H1 (cell line): ENCODE data around the gene HOXB8. TPM values are rescaled to one million over a fixed set of nuclear protein-coding genes. Genes with fewer than 3 reads are reported as not detected.

Experiments used
- CTCF ChIA-PET: fragments of 300-600 bp; sonication (Branson Sonifier 250); formaldehyde crosslinking; loops from one replicate; lab custom pipeline; 2021; ENCODE audit not compliant: partially characterized antibody; lab: Charles Lee
- POLR2A ChIA-PET: fragments of 300-600 bp; sonication (Branson Sonifier 250); formaldehyde crosslinking; loops from one replicate; lab custom pipeline; 2021; ENCODE audit warnings: inconsistent platforms; ENCODE audit not compliant: partially characterized antibody; lab: Charles Lee
- DNase-seq, 2 experiments: peaks; one replicate each; pipeline versions ENCODE4 v3.0.0 to v3.0.0-alpha.2; 2010 to 2022; ENCODE audit warnings: low spot score in 2 of 2, low read depth in 1 of 2, mixed read lengths in 1 of 2
- FAIRE-seq: peaks from 2 replicates; lab custom pipeline; 2011; peaks lifted over from hg19 to GRCh38; lab: Jason Lieb, UNC
- H2AFZ ChIP-seq: 2 replicates; pipeline ENCODE4 v1.8.1; 2012; ENCODE audit warnings: low read length, inconsistent platforms
- H2AK5ac ChIP-seq: 2 replicates; pipeline ENCODE4 v1.6.1; 2013; ENCODE audit warnings: low read depth, low read length
- H2BK120ac ChIP-seq: replicated peaks from 2 replicates; pipeline ENCODE3; 2013; ENCODE audit warnings: low read depth, low read length, inconsistent platforms
- H2BK12ac ChIP-seq: 2 replicates; pipeline ENCODE4 v1.6.1; 2013; ENCODE audit warnings: low read depth, low read length
- H2BK15ac ChIP-seq: 2 replicates; pipeline ENCODE4 v1.6.1; 2013; ENCODE audit warnings: low read length
- H2BK20ac ChIP-seq: 2 replicates; pipeline ENCODE4 v1.6.1; 2013; ENCODE audit warnings: low read length
- H2BK5ac ChIP-seq: 2 replicates; pipeline ENCODE4 v1.6.1; 2013; ENCODE audit warnings: low read depth, low read length
- H3K14ac ChIP-seq: 2 replicates; pipeline ENCODE4 v1.6.1; 2013; ENCODE audit warnings: inconsistent platforms; ENCODE audit not compliant: insufficient read length
- H3K18ac ChIP-seq: 2 replicates; pipeline ENCODE4 v1.6.1; 2013; ENCODE audit warnings: low read length; ENCODE audit errors: extremely low read depth
- H3K23ac ChIP-seq: 2 replicates; pipeline ENCODE4 v1.6.1; 2013; ENCODE audit warnings: inconsistent platforms; ENCODE audit not compliant: insufficient read length
- H3K23me2 ChIP-seq: 2 replicates; pipeline ENCODE4 v1.6.1; 2013; ENCODE audit warnings: low read depth, low read length
- H3K27ac ChIP-seq: 2 replicates; pipeline ENCODE4 v1.6.1; 2011; ENCODE audit warnings: low read depth, low read length, inconsistent platforms
- H3K27me3 ChIP-seq, 4 experiments: replicated peaks in 1 of 4; 1 replicate in 1 of 4; 2 replicates in 3 of 4; pipeline versions ENCODE4 v1.6.1 to v1.8.1; 2011 to 2013; ENCODE audit warnings: low read length in 3 of 4, mild to moderate bottlenecking in 3 of 4, inconsistent platforms in 2 of 4, mixed read lengths in 2 of 4, moderate library complexity in 1 of 4; ENCODE audit not compliant: control insufficient read depth in 3 of 4, insufficient read depth in 3 of 4; ENCODE audit errors: extremely low read depth in 1 of 4
- H3K36me3 ChIP-seq, 4 experiments: 2 replicates each; pipeline versions ENCODE4 v1.6.1 to v1.8.1; 2011 to 2013; ENCODE audit warnings: mild to moderate bottlenecking in 4 of 4, low read length in 3 of 4, moderate library complexity in 2 of 4, control low read depth in 1 of 4, inconsistent platforms in 1 of 4; ENCODE audit not compliant: insufficient read depth in 4 of 4, control insufficient read depth in 2 of 4
- H3K4ac ChIP-seq: replicated peaks from 2 replicates; pipeline ENCODE3; 2013; ENCODE audit warnings: low read length, low read depth, mixed read lengths, inconsistent platforms; ENCODE audit not compliant: insufficient read length
- H3K4me1 ChIP-seq, 4 experiments: replicated peaks in 1 of 4; 1 replicate in 1 of 4; 2 replicates in 3 of 4; pipeline versions ENCODE4 v1.6.1 to v1.8.1; 2011 to 2013; ENCODE audit warnings: low read length in 3 of 4, inconsistent platforms in 2 of 4, mixed read lengths in 1 of 4; ENCODE audit not compliant: insufficient read depth in 4 of 4, control insufficient read depth in 3 of 4
- H3K4me2 ChIP-seq, 2 experiments: 2 replicates each; pipeline versions ENCODE4 v1.6.1 to v1.8.1; 2011 to 2013; ENCODE audit warnings: low read depth in 2 of 2, low read length in 2 of 2, control low read depth in 1 of 2, inconsistent platforms in 1 of 2, mild to moderate bottlenecking in 1 of 2; ENCODE audit not compliant: insufficient read depth in 1 of 2
- H3K4me3 ChIP-seq, 4 experiments: fragments of 200-600, 300-600 bp in 1 of 4; sonication (generic), shearing (Covaris generic), sonication (Bioruptor Twin) in 1 of 4; 2 replicates each; pipeline versions ENCODE4 v1.5.1 to v1.8.1; 2011 to 2016; ENCODE audit warnings: low read length in 4 of 4, low read depth in 3 of 4, control low read depth in 2 of 4, inconsistent platforms in 2 of 4, mild to moderate bottlenecking in 2 of 4, mixed read lengths in 1 of 4, moderate library complexity in 1 of 4; ENCODE audit not compliant: insufficient read depth in 2 of 4; ENCODE audit errors: extremely low read depth in 1 of 4
- H3K56ac ChIP-seq: replicated peaks from 2 replicates; pipeline ENCODE3; 2013; ENCODE audit warnings: low read depth, mild to moderate bottlenecking, mixed read lengths, low read length, inconsistent platforms; ENCODE audit not compliant: insufficient read length
- H3K79me1 ChIP-seq: 2 replicates; pipeline ENCODE4 v1.6.1; 2013; ENCODE audit warnings: low read depth, low read length, control low read depth
- H3K79me2 ChIP-seq, 2 experiments: 2 replicates each; pipeline versions ENCODE4 v1.6.1 to v1.8.1; 2012 to 2013; ENCODE audit warnings: low read length in 2 of 2, mild to moderate bottlenecking in 2 of 2, inconsistent platforms in 1 of 2; ENCODE audit not compliant: insufficient read depth in 2 of 2, control insufficient read depth in 1 of 2
- H3K9ac ChIP-seq, 4 experiments: replicated peaks in 1 of 4; 1 replicate in 1 of 4; 2 replicates in 3 of 4; pipeline versions ENCODE4 v1.6.1 to v1.8.1; 2011 to 2013; ENCODE audit warnings: low read depth in 3 of 4, low read length in 3 of 4, control low read depth in 2 of 4, mild to moderate bottlenecking in 2 of 4, moderate library complexity in 2 of 4, inconsistent platforms in 1 of 4; ENCODE audit errors: extremely low read depth in 1 of 4
- H3K9me3 ChIP-seq, 2 experiments: 2 replicates each; pipeline versions ENCODE4 v1.6.1 to v1.8.1; 2012 to 2013; ENCODE audit warnings: mild to moderate bottlenecking in 2 of 2, moderate library complexity in 2 of 2, control low read depth in 1 of 2, inconsistent platforms in 1 of 2, low read depth in 1 of 2, low read length in 1 of 2, mixed read lengths in 1 of 2; ENCODE audit not compliant: insufficient read depth in 2 of 2
- H4K20me1 ChIP-seq, 2 experiments: replicated peaks in 1 of 2; 2 replicates each; pipeline versions ENCODE3 to v1.8.1; 2011 to 2013; ENCODE audit warnings: inconsistent platforms in 2 of 2, low read length in 2 of 2, mild to moderate bottlenecking in 1 of 2; ENCODE audit not compliant: insufficient read depth in 2 of 2, control insufficient read depth in 1 of 2
- H4K5ac ChIP-seq: 2 replicates; pipeline ENCODE4 v1.6.1; 2013; ENCODE audit warnings: low read length, low read depth, mixed read lengths, inconsistent platforms; ENCODE audit not compliant: insufficient read length
- H4K8ac ChIP-seq: 2 replicates; pipeline ENCODE4 v1.8.0; 2013; ENCODE audit warnings: mild to moderate bottlenecking, moderate library complexity, low read length, inconsistent platforms; ENCODE audit not compliant: insufficient read depth; ENCODE audit errors: extremely low read depth
- H4K91ac ChIP-seq: replicated peaks from 2 replicates; pipeline ENCODE3; 2013; ENCODE audit warnings: low read length, mixed read lengths, inconsistent platforms; ENCODE audit not compliant: insufficient read length
- CTBP2 ChIP-seq: IDR thresholded peaks from 2 replicates; pipeline ENCODE4 v1.7.0; 2011; ENCODE audit warnings: borderline replicate concordance, mild to moderate bottlenecking, moderate library complexity, mixed read lengths, low read length; ENCODE audit not compliant: insufficient read depth, insufficient read length
- CTCF ChIP-seq, 3 experiments: IDR thresholded peaks; 1 replicate in 2 of 3; 2 replicates in 1 of 3; pipeline versions ENCODE4 v1.5.1 to v1.6.1; 2011; ENCODE audit warnings: low read length in 3 of 3, mild to moderate bottlenecking in 3 of 3, inconsistent platforms in 2 of 3, low read depth in 1 of 3, moderate library complexity in 1 of 3; ENCODE audit not compliant: insufficient read depth in 1 of 3; ENCODE audit errors: control extremely low read depth in 1 of 3
- KDM4A ChIP-seq: IDR thresholded peaks from one replicate; pipeline ENCODE4 v1.7.1; 2012; ENCODE audit warnings: low read depth, mild to moderate bottlenecking, moderate library complexity, low read length, inconsistent platforms; ENCODE audit not compliant: severe bottlenecking
- NANOG ChIP-seq: IDR thresholded peaks from 2 replicates; pipeline ENCODE4 v1.6.1; 2011; ENCODE audit warnings: low read length, low read depth, mild to moderate bottlenecking, inconsistent platforms; ENCODE audit not compliant: insufficient read depth, poor library complexity, severe bottlenecking
- POLR2AphosphoS5 ChIP-seq: IDR thresholded peaks from 2 replicates; pipeline ENCODE4 v1.6.1; 2011; ENCODE audit warnings: low read depth, low read length
- TEAD4 ChIP-seq: IDR thresholded peaks from 2 replicates; pipeline ENCODE4 v1.6.1; 2012; ENCODE audit warnings: low read depth, low read length, inconsistent platforms, mixed read lengths
- YY1 ChIP-seq: IDR thresholded peaks from 2 replicates; pipeline ENCODE4 v1.6.1; 2011; ENCODE audit warnings: low read depth, mild to moderate bottlenecking, low read length
- WGBS, 2 experiments: shearing (Covaris generic) in 1 of 2; methylation state at CpG; one replicate each; pipeline versions ENCODE4 v1.1.6 to v1.1.7; 2013 to 2015; ENCODE audit warnings: low lambda C conversion rate in 2 of 2, mixed read lengths in 2 of 2, inconsistent platforms in 1 of 2, low coverage in 1 of 2, missing lambda C conversion rate in 1 of 2; ENCODE audit not compliant: insufficient replicate concordance in 2 of 2, insufficient coverage in 1 of 2, insufficient read length in 1 of 2; ENCODE audit errors: extremely low coverage in 1 of 2, missing lambda C conversion rate in 1 of 2; 5-methylcytosine and 5-hydroxymethylcytosine counted together
- polyA plus RNA-seq, 7 experiments: library from polyadenylated mRNA; depleted of rRNA in 3 of 7; stranded (reverse) in 5 of 7; unstranded in 2 of 7; fragments of >200 nt in 5 of 7; fragments of 200-250 nt in 2 of 7; gene quantifications; 1 replicate in 5 of 7; 2 replicates in 1 of 7; 4 replicates in 1 of 7; pipeline versions ENCODE4 v1.2.1 to v1.2.3, GENCODE V29; 2011 to 2013; ENCODE audit warnings: missing spikeins in 2 of 7, mixed read lengths in 2 of 7
- total RNA-seq: library from RNA; stranded (reverse); fragmentation: NEBNext Ultra II Directional; extraction: Animal tissue kit (Norgen Biotek cat#: 25700); gene quantifications from 2 replicates; pipeline ENCODE4 v1.2.1, GENCODE V29; 2021

Gene HOXB8
- total and polyA plus RNA-seq, 2 of the 8 experiments (the other 6 are each of a cell fraction or from before 2014, with no cell fraction given): not detected

- POLR2A ChIA-PET: interaction anchor here (1.1 to 1.6 kb wide), 3 partner anchors 9 to 19 kb away, joined by 3 to 4 read pairs (median 3); no protein-coding TSS in a partner anchor
- no peak for TF ChIP-seq POLR2AphosphoS5
- no peak for TF ChIP-seq YY1
- TF ChIP-seq CTCF (IDR thresholded peaks at IDR 0.05; ENCODE audit: control extremely low read depth in 1 of 3, insufficient read depth in 1 of 3, low read depth in 1 of 3, low read length in 3 of 3): no peak
- TF ChIP-seq TEAD4: no peak
- TF ChIP-seq CTBP2: peak; percentile 21
- TF ChIP-seq KDM4A: peak; percentile 7
- TF ChIP-seq NANOG: no peak
Observed at GRCh38 chr17:48625495-48626244, 10.6 kb upstream of the HOXB8 start.

More at GRCh38 chr17:48625495-48626244, 10.6 kb upstream of the HOXB8 start:
- WGBS, 2 experiments: 5% methylated on average over 53 of the region's 69 CpGs; no CpG with 5 or more reads in 1 of the 2 experiments
- H2BK120ac ChIP-seq: no peak overlapping the region
- H3K79me2 ChIP-seq: no peaks in the 10 kb centered on the region
- DNase-seq (peak in 1 of 2 experiments; percentile 77), FAIRE-seq (no peak)
- H3K14ac ChIP-seq: no peak overlapping the region
- peak overlapping the region in 2 of 4 experiments; percentile 19 to 52; a peak in 5 of 8 replicates for H3K4me3 ChIP-seq
- no peak overlapping the region for H3K9ac ChIP-seq
- no peak overlapping the region for H2BK20ac ChIP-seq
- H3K79me1 ChIP-seq: no peaks in the 10 kb centered on the region
- no peak overlapping the region for H3K27ac ChIP-seq
- H4K91ac ChIP-seq: no peak overlapping the region
- no peak overlapping the region for H2AK5ac ChIP-seq
- H3K27me3 ChIP-seq: peaks cover 98 to 100% (median 100%) of the 10 kb centered on the region in 4 experiments
- H4K20me1 ChIP-seq: peaks cover 37 to 52% of the 10 kb centered on the region in 2 experiments
- CTCF ChIA-PET: interaction anchor here (0.7 to 4.6 kb wide), 15 partner anchors 9 to 1332 kb away, joined by 3 to 30 read pairs (median 3); partner anchors contain the start of genes HOXB5 and HOXB8
- H2BK15ac ChIP-seq: 0 out of 2 replicates have a peak overlapping the region, but pooled peaks have one; percentile 61
- 0 out of 2 replicates have a peak overlapping the region, but pooled peaks have one; percentile 60 for H2BK12ac ChIP-seq
- H3K4me1 ChIP-seq: peaks cover 0 to 11% (median 5%) of the 10 kb centered on the region in 4 experiments; a peak in 5 of 7 replicates
- H3K4me2 ChIP-seq: peak overlapping the region; percentile 55 to 61
- no peak overlapping the region for H2BK5ac ChIP-seq
- peak overlapping the region; percentile 32; the same call in 1 of the 2 replicates for H3K18ac ChIP-seq
- no peaks in the 10 kb centered on the region; the same call in 1 of the 2 replicates for H3K23me2 ChIP-seq
- peak overlapping the region; percentile 41; the same call in 1 of the 2 replicates for H4K8ac ChIP-seq
- H3K9me3 ChIP-seq: no peaks in the 10 kb centered on the region
- H3K4ac ChIP-seq: no peak overlapping the region
- no peak overlapping the region for H3K23ac ChIP-seq
- no peak overlapping the region for H2AFZ ChIP-seq
- H3K36me3 ChIP-seq: peaks cover 0 to 13% (median 0%) of the 10 kb centered on the region in 4 experiments; a peak in 1 of 8 replicates
- H3K56ac ChIP-seq: no peak overlapping the region
- H4K5ac ChIP-seq: no peak overlapping the region
